H1 (cell line): ENCODE results near the gene ZNF182. TPM values are rescaled to one million over a fixed set of nuclear protein-coding genes. Genes with fewer than 3 reads are reported as not detected.
A peak's percentile ranks its signal among the peaks of the same experiment; 100 is the strongest.

Experiments
- CTCF ChIA-PET: fragments of 300-600 bp; sonication (Branson Sonifier 250); formaldehyde crosslinking; loops from one replicate; lab custom pipeline; 2021; ENCODE audit not compliant: partially characterized antibody; lab: Charles Lee
- POLR2A ChIA-PET: fragments of 300-600 bp; sonication (Branson Sonifier 250); formaldehyde crosslinking; loops from one replicate; lab custom pipeline; 2021; ENCODE audit warnings: inconsistent platforms; ENCODE audit not compliant: partially characterized antibody; lab: Charles Lee
- DNase-seq, 2 experiments: peaks; one replicate each; pipeline versions ENCODE4 v3.0.0 to v3.0.0-alpha.2; 2010 to 2022; ENCODE audit warnings: low spot score in 2 of 2, low read depth in 1 of 2, mixed read lengths in 1 of 2
- FAIRE-seq: peaks from 2 replicates; lab custom pipeline; 2011; peaks lifted over from hg19 to GRCh38; lab: Jason Lieb, UNC
- H2AFZ ChIP-seq: 2 replicates; pipeline ENCODE4 v1.8.1; 2012; ENCODE audit warnings: low read length, inconsistent platforms
- H2AK5ac ChIP-seq: 2 replicates; pipeline ENCODE4 v1.6.1; 2013; ENCODE audit warnings: low read depth, low read length
- H2BK120ac ChIP-seq: replicated peaks from 2 replicates; pipeline ENCODE3; 2013; ENCODE audit warnings: low read depth, low read length, inconsistent platforms
- H2BK12ac ChIP-seq: 2 replicates; pipeline ENCODE4 v1.6.1; 2013; ENCODE audit warnings: low read depth, low read length
- H2BK15ac ChIP-seq: 2 replicates; pipeline ENCODE4 v1.6.1; 2013; ENCODE audit warnings: low read length
- H2BK20ac ChIP-seq: 2 replicates; pipeline ENCODE4 v1.6.1; 2013; ENCODE audit warnings: low read length
- H2BK5ac ChIP-seq: 2 replicates; pipeline ENCODE4 v1.6.1; 2013; ENCODE audit warnings: low read depth, low read length
- H3K14ac ChIP-seq: 2 replicates; pipeline ENCODE4 v1.6.1; 2013; ENCODE audit warnings: inconsistent platforms; ENCODE audit not compliant: insufficient read length
- H3K18ac ChIP-seq: 2 replicates; pipeline ENCODE4 v1.6.1; 2013; ENCODE audit warnings: low read length; ENCODE audit errors: extremely low read depth
- H3K23ac ChIP-seq: 2 replicates; pipeline ENCODE4 v1.6.1; 2013; ENCODE audit warnings: inconsistent platforms; ENCODE audit not compliant: insufficient read length
- H3K23me2 ChIP-seq: 2 replicates; pipeline ENCODE4 v1.6.1; 2013; ENCODE audit warnings: low read depth, low read length
- H3K27ac ChIP-seq: 2 replicates; pipeline ENCODE4 v1.6.1; 2011; ENCODE audit warnings: low read depth, low read length, inconsistent platforms
- H3K27me3 ChIP-seq, 4 experiments: replicated peaks in 1 of 4; 1 replicate in 1 of 4; 2 replicates in 3 of 4; pipeline versions ENCODE4 v1.6.1 to v1.8.1; 2011 to 2013; ENCODE audit warnings: low read length in 3 of 4, mild to moderate bottlenecking in 3 of 4, inconsistent platforms in 2 of 4, mixed read lengths in 2 of 4, moderate library complexity in 1 of 4; ENCODE audit not compliant: control insufficient read depth in 3 of 4, insufficient read depth in 3 of 4; ENCODE audit errors: extremely low read depth in 1 of 4
- H3K36me3 ChIP-seq, 4 experiments: 2 replicates each; pipeline versions ENCODE4 v1.6.1 to v1.8.1; 2011 to 2013; ENCODE audit warnings: mild to moderate bottlenecking in 4 of 4, low read length in 3 of 4, moderate library complexity in 2 of 4, control low read depth in 1 of 4, inconsistent platforms in 1 of 4; ENCODE audit not compliant: insufficient read depth in 4 of 4, control insufficient read depth in 2 of 4
- H3K4ac ChIP-seq: replicated peaks from 2 replicates; pipeline ENCODE3; 2013; ENCODE audit warnings: low read length, low read depth, mixed read lengths, inconsistent platforms; ENCODE audit not compliant: insufficient read length
- H3K4me1 ChIP-seq, 4 experiments: replicated peaks in 1 of 4; 1 replicate in 1 of 4; 2 replicates in 3 of 4; pipeline versions ENCODE4 v1.6.1 to v1.8.1; 2011 to 2013; ENCODE audit warnings: low read length in 3 of 4, inconsistent platforms in 2 of 4, mixed read lengths in 1 of 4; ENCODE audit not compliant: insufficient read depth in 4 of 4, control insufficient read depth in 3 of 4
- H3K4me2 ChIP-seq, 2 experiments: 2 replicates each; pipeline versions ENCODE4 v1.6.1 to v1.8.1; 2011 to 2013; ENCODE audit warnings: low read depth in 2 of 2, low read length in 2 of 2, control low read depth in 1 of 2, inconsistent platforms in 1 of 2, mild to moderate bottlenecking in 1 of 2; ENCODE audit not compliant: insufficient read depth in 1 of 2
- H3K4me3 ChIP-seq, 4 experiments: fragments of 200-600, 300-600 bp in 1 of 4; sonication (generic), shearing (Covaris generic), sonication (Bioruptor Twin) in 1 of 4; 2 replicates each; pipeline versions ENCODE4 v1.5.1 to v1.8.1; 2011 to 2016; ENCODE audit warnings: low read length in 4 of 4, low read depth in 3 of 4, control low read depth in 2 of 4, inconsistent platforms in 2 of 4, mild to moderate bottlenecking in 2 of 4, mixed read lengths in 1 of 4, moderate library complexity in 1 of 4; ENCODE audit not compliant: insufficient read depth in 2 of 4; ENCODE audit errors: extremely low read depth in 1 of 4
- H3K56ac ChIP-seq: replicated peaks from 2 replicates; pipeline ENCODE3; 2013; ENCODE audit warnings: low read depth, mild to moderate bottlenecking, mixed read lengths, low read length, inconsistent platforms; ENCODE audit not compliant: insufficient read length
- H3K79me1 ChIP-seq: 2 replicates; pipeline ENCODE4 v1.6.1; 2013; ENCODE audit warnings: low read depth, low read length, control low read depth
- H3K79me2 ChIP-seq, 2 experiments: 2 replicates each; pipeline versions ENCODE4 v1.6.1 to v1.8.1; 2012 to 2013; ENCODE audit warnings: low read length in 2 of 2, mild to moderate bottlenecking in 2 of 2, inconsistent platforms in 1 of 2; ENCODE audit not compliant: insufficient read depth in 2 of 2, control insufficient read depth in 1 of 2
- H3K9ac ChIP-seq, 4 experiments: replicated peaks in 1 of 4; 1 replicate in 1 of 4; 2 replicates in 3 of 4; pipeline versions ENCODE4 v1.6.1 to v1.8.1; 2011 to 2013; ENCODE audit warnings: low read depth in 3 of 4, low read length in 3 of 4, control low read depth in 2 of 4, mild to moderate bottlenecking in 2 of 4, moderate library complexity in 2 of 4, inconsistent platforms in 1 of 4; ENCODE audit errors: extremely low read depth in 1 of 4
- H3K9me3 ChIP-seq, 2 experiments: 2 replicates each; pipeline versions ENCODE4 v1.6.1 to v1.8.1; 2012 to 2013; ENCODE audit warnings: mild to moderate bottlenecking in 2 of 2, moderate library complexity in 2 of 2, control low read depth in 1 of 2, inconsistent platforms in 1 of 2, low read depth in 1 of 2, low read length in 1 of 2, mixed read lengths in 1 of 2; ENCODE audit not compliant: insufficient read depth in 2 of 2
- H4K20me1 ChIP-seq, 2 experiments: replicated peaks in 1 of 2; 2 replicates each; pipeline versions ENCODE3 to v1.8.1; 2011 to 2013; ENCODE audit warnings: inconsistent platforms in 2 of 2, low read length in 2 of 2, mild to moderate bottlenecking in 1 of 2; ENCODE audit not compliant: insufficient read depth in 2 of 2, control insufficient read depth in 1 of 2
- H4K5ac ChIP-seq: 2 replicates; pipeline ENCODE4 v1.6.1; 2013; ENCODE audit warnings: low read length, low read depth, mixed read lengths, inconsistent platforms; ENCODE audit not compliant: insufficient read length
- H4K8ac ChIP-seq: 2 replicates; pipeline ENCODE4 v1.8.0; 2013; ENCODE audit warnings: mild to moderate bottlenecking, moderate library complexity, low read length, inconsistent platforms; ENCODE audit not compliant: insufficient read depth; ENCODE audit errors: extremely low read depth
- H4K91ac ChIP-seq: replicated peaks from 2 replicates; pipeline ENCODE3; 2013; ENCODE audit warnings: low read length, mixed read lengths, inconsistent platforms; ENCODE audit not compliant: insufficient read length
- CHD2 ChIP-seq: IDR thresholded peaks from 2 replicates; pipeline ENCODE4 v1.6.1; 2012; ENCODE audit warnings: low read length, improper control_type of control experiment
- CTCF ChIP-seq, 3 experiments: IDR thresholded peaks; 1 replicate in 2 of 3; 2 replicates in 1 of 3; pipeline versions ENCODE4 v1.5.1 to v1.6.1; 2011; ENCODE audit warnings: low read length in 3 of 3, mild to moderate bottlenecking in 3 of 3, inconsistent platforms in 2 of 3, low read depth in 1 of 3, moderate library complexity in 1 of 3; ENCODE audit not compliant: insufficient read depth in 1 of 3; ENCODE audit errors: control extremely low read depth in 1 of 3
- RAD21 ChIP-seq, 2 experiments: IDR thresholded peaks in 1 of 2; conservative IDR thresholded peaks in 1 of 2; 2 replicates each; pipeline ENCODE4 v1.6.1; 2011; ENCODE audit warnings: low read depth in 2 of 2, low read length in 2 of 2, improper control_type of control experiment in 1 of 2, inconsistent platforms in 1 of 2, mild to moderate bottlenecking in 1 of 2, moderate library complexity in 1 of 2
- WGBS, 2 experiments: shearing (Covaris generic) in 1 of 2; methylation state at CpG; one replicate each; pipeline versions ENCODE4 v1.1.6 to v1.1.7; 2013 to 2015; ENCODE audit warnings: low lambda C conversion rate in 2 of 2, mixed read lengths in 2 of 2, inconsistent platforms in 1 of 2, low coverage in 1 of 2, missing lambda C conversion rate in 1 of 2; ENCODE audit not compliant: insufficient replicate concordance in 2 of 2, insufficient coverage in 1 of 2, insufficient read length in 1 of 2; ENCODE audit errors: extremely low coverage in 1 of 2, missing lambda C conversion rate in 1 of 2; 5-methylcytosine and 5-hydroxymethylcytosine counted together
- polyA plus RNA-seq, 7 experiments: library from polyadenylated mRNA; depleted of rRNA in 3 of 7; stranded (reverse) in 5 of 7; unstranded in 2 of 7; fragments of >200 nt in 5 of 7; fragments of 200-250 nt in 2 of 7; gene quantifications; 1 replicate in 5 of 7; 2 replicates in 1 of 7; 4 replicates in 1 of 7; pipeline versions ENCODE4 v1.2.1 to v1.2.3, GENCODE V29; 2011 to 2013; ENCODE audit warnings: missing spikeins in 2 of 7, mixed read lengths in 2 of 7
- total RNA-seq: library from RNA; stranded (reverse); fragmentation: NEBNext Ultra II Directional; extraction: Animal tissue kit (Norgen Biotek cat#: 25700); gene quantifications from 2 replicates; pipeline ENCODE4 v1.2.1, GENCODE V29; 2021

Gene ZNF182
- total and polyA plus RNA-seq, 2 of the 8 experiments (the other 6 are each of a cell fraction or from before 2014, with no cell fraction given): 1.3 to 8.2 TPM

DNA sequence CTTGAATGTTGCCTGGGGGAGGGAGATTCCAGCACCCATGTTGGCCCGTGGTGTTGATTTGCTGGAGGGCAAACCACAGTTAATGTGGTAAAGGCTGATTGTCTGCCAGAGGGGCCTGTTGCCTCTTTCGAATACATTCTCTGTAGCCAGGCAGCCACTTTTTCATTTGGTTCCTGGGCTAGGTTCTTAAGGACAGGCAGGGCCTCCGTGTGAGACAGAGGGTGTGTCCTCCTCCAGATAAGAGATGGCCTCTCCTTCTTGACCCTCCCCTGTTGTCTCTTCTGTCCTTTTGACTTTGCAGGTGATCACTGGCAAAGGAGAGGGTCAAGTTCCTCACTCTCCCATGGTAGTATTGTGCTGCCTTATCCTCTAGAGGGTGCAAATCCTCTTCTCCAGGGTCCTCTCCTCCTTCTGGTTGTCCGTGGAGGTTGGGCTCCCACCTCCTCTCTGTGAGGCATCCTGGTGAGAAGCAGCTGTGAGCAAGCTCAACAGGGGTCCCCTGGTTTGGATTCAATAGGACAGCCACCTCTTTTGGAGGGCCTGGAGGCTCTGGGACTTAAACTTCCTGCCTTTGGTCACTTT, 44.9 kb downstream of the ZNF182 start:
- no peaks in the 10 kb centered on the region for H3K36me3 ChIP-seq
- no peak overlapping the region for H3K23ac ChIP-seq
- no peaks in the 10 kb centered on the region for H3K23me2 ChIP-seq
- H2BK20ac ChIP-seq: no peak overlapping the region
- H2BK5ac ChIP-seq: no peak overlapping the region
- no peaks in the 10 kb centered on the region for H3K4me1 ChIP-seq
- no peaks in the 10 kb centered on the region for H3K79me2 ChIP-seq
- no peak overlapping the region for H2BK15ac ChIP-seq
- peak; percentile 5 to 51 (median 30) for TF ChIP-seq CTCF (IDR thresholded peaks at IDR 0.05; ENCODE audit: control extremely low read depth in 1 of 3, insufficient read depth in 1 of 3, low read depth in 1 of 3, low read length in 3 of 3)
- TF ChIP-seq CHD2: no peak
- TF ChIP-seq RAD21 (IDR thresholded peaks at IDR 0.05 in 1 of 2, conservative IDR thresholded peaks at IDR 0.05 in 1 of 2; ENCODE audit: low read depth in 2 of 2, low read length in 2 of 2): peak; percentile 34 to 58
- H3K27ac ChIP-seq: no peak overlapping the region
- no peak overlapping the region for H3K14ac ChIP-seq
- H2BK12ac ChIP-seq: no peak overlapping the region
- ChIA-PET CTCF (interaction anchor here (0.7 to 1.8 kb wide), 7 partner anchors 11 to 152 kb away, joined by 3 to 6 read pairs (median 3); no protein-coding TSS in a partner anchor), POLR2A (interaction anchor here (1.1 kb wide), 1 partner anchor 88 kb away, joined by 3 read pairs; no protein-coding TSS in a partner anchor)
- H3K9ac ChIP-seq: no peak overlapping the region
- H4K91ac ChIP-seq: no peak overlapping the region
- no peaks in the 10 kb centered on the region for H4K20me1 ChIP-seq
- H4K5ac ChIP-seq: no peak overlapping the region
- H3K9me3 ChIP-seq: peaks cover 0 to 3% of the 10 kb centered on the region in 2 experiments; a peak in 2 of 4 replicates
- no peak overlapping the region for H4K8ac ChIP-seq
- H3K4ac ChIP-seq: no peak overlapping the region
- H3K56ac ChIP-seq: no peak overlapping the region
- no peaks in the 10 kb centered on the region for H3K27me3 ChIP-seq
- H2AK5ac ChIP-seq: no peak overlapping the region
- FAIRE-seq: no peak
- no peak overlapping the region for H3K18ac ChIP-seq
- no peak overlapping the region for H2AFZ ChIP-seq
- no peak overlapping the region for H3K4me3 ChIP-seq
- H2BK120ac ChIP-seq: no peak overlapping the region
- no peak for DNase-seq
- 78% methylated on average over 2 of the region's 4 CpGs; no CpG with 5 or more reads in 1 of the 2 experiments for WGBS, 2 experiments
- no peak overlapping the region for H3K4me2 ChIP-seq
- no peaks in the 10 kb centered on the region for H3K79me1 ChIP-seq
